NB4 (cell line): ENCODE measurements around the gene GAS6.

Experiments
- MYC ChIP-seq: IDR thresholded peaks from 2 replicates; pipeline ENCODE4 v1.6.1; 2011; ENCODE audit warnings: low read depth, low read length
- TF ChIP-seq, protein P1 (sequence below): IDR thresholded peaks from one replicate; pipeline ENCODE4 v1.5.1; 2012; ENCODE audit warnings: low read depth, low read length

DNA sequence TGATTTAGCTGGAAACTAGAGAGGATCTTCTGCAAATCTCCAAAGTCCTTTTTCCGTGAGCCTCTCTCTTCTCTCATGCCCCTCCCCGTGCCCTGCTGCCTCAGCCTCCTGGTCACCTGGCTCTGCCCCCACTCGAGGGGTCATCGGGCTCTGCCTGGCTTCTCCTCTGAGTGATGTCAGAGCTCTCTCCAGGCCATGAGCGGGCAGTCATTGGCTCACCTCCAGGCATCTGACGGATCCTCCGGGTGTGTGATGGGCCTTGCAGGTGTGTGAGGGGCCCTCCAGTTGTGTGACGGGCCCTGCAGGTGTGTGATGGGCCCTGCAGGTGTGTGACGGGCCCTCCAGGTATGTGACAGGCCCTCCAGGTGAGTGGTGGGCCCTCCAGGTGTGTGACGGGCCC lies 10.3 kb upstream of the GAS6 start:
- TF ChIP-seq, protein P1, sequence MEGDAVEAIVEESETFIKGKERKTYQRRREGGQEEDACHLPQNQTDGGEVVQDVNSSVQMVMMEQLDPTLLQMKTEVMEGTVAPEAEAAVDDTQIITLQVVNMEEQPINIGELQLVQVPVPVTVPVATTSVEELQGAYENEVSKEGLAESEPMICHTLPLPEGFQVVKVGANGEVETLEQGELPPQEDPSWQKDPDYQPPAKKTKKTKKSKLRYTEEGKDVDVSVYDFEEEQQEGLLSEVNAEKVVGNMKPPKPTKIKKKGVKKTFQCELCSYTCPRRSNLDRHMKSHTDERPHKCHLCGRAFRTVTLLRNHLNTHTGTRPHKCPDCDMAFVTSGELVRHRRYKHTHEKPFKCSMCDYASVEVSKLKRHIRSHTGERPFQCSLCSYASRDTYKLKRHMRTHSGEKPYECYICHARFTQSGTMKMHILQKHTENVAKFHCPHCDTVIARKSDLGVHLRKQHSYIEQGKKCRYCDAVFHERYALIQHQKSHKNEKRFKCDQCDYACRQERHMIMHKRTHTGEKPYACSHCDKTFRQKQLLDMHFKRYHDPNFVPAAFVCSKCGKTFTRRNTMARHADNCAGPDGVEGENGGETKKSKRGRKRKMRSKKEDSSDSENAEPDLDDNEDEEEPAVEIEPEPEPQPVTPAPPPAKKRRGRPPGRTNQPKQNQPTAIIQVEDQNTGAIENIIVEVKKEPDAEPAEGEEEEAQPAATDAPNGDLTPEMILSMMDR, result no peak
- no peak for TF ChIP-seq MYC
